Neural cell (in vitro differentiated cells): Measurements from ENCODE around the gene TGFBR2. TPM values are rescaled to one million over a fixed set of nuclear protein-coding genes. Genes with fewer than 3 reads are reported as not detected.

Source experiments
- H2AFZ ChIP-seq: fragments of 200-600, 300-800 bp; sonication (generic), shearing (Covaris generic); 2 replicates; pipeline ENCODE4 v1.6.0; 2014; ENCODE audit warnings: low read depth, mild to moderate bottlenecking, antibody characterized with exemption, low read length, moderate library complexity
- H3F3A ChIP-seq: fragments of 200-600 bp; shearing (Covaris generic); 2 replicates; pipeline ENCODE4 v1.6.1; 2016; ENCODE audit warnings: mild to moderate bottlenecking, moderate library complexity, mixed read lengths, antibody characterized with exemption, low read length; ENCODE audit not compliant: insufficient read depth, poor library complexity, severe bottlenecking
- H3K27ac ChIP-seq: fragments of 200-600, 300-800 bp; sonication (generic), shearing (Covaris generic); 2 replicates; pipeline ENCODE4 v1.5.1; 2014; ENCODE audit warnings: mild to moderate bottlenecking, low read length, moderate library complexity
- H3K27me3 ChIP-seq: fragments of 300-800, 200-600 bp; sonication (generic), shearing (Covaris generic); 2 replicates; pipeline ENCODE4 v1.6.0; 2014; ENCODE audit warnings: mild to moderate bottlenecking, low read depth, low read length, moderate library complexity; ENCODE audit not compliant: insufficient read depth
- H3K36me3 ChIP-seq: fragments of 300-800, 200-600 bp; sonication (generic), shearing (Covaris generic); 2 replicates; pipeline ENCODE4 v1.5.1; 2014; ENCODE audit warnings: mild to moderate bottlenecking, antibody characterized with exemption, low read length, moderate library complexity; ENCODE audit not compliant: insufficient read depth
- H3K4me2 ChIP-seq: fragments of 300-800, 200-600 bp; sonication (generic), shearing (Covaris generic); 2 replicates; pipeline ENCODE4 v1.6.0; 2014; ENCODE audit warnings: mild to moderate bottlenecking, low read length
- H3K4me3 ChIP-seq: fragments of 300-800, 200-600 bp; sonication (generic), shearing (Covaris generic); 2 replicates; pipeline ENCODE4 v1.5.1; 2014; ENCODE audit warnings: mild to moderate bottlenecking, low read length, moderate library complexity
- H3K79me2 ChIP-seq: fragments of 200-600 bp; shearing (Covaris generic); replicated peaks from 2 replicates; pipeline ENCODE4 v1.6.0; 2014; ENCODE audit warnings: mild to moderate bottlenecking, low read length, moderate library complexity; ENCODE audit not compliant: insufficient read depth
- H3K9ac ChIP-seq: fragments of 300-800, 200-600 bp; sonication (generic), shearing (Covaris generic); 2 replicates; pipeline ENCODE4 v1.6.1; 2016; ENCODE audit warnings: mild to moderate bottlenecking, low read length, mixed read lengths
- H3K9me2 ChIP-seq: fragments of 200-600 bp; shearing (Covaris generic); 2 replicates; pipeline ENCODE4 v1.6.1; 2016; ENCODE audit warnings: mild to moderate bottlenecking, low read length, mixed read lengths; ENCODE audit not compliant: insufficient read depth
- H3K9me3 ChIP-seq: fragments of 200-600, 300-800 bp; sonication (generic), shearing (Covaris generic); 2 replicates; pipeline ENCODE4 v1.6.1; 2016; ENCODE audit warnings: mild to moderate bottlenecking, mixed run types, low read length, moderate library complexity, mixed read lengths
- H4K20me1 ChIP-seq: fragments of 200-600 bp; shearing (Covaris generic); 2 replicates; pipeline ENCODE4 v1.6.1; 2016; ENCODE audit warnings: mild to moderate bottlenecking, mixed run types; ENCODE audit not compliant: insufficient read depth
- CTCF ChIP-seq: fragments of 450-650 bp; IDR thresholded peaks from 2 replicates; pipeline ENCODE4 v1.5.1; 2014; ENCODE audit warnings: antibody characterized with exemption, mild to moderate bottlenecking, moderate library complexity; ENCODE audit not compliant: poor library complexity, severe bottlenecking
- EP300 ChIP-seq: fragments of 450-650 bp; conservative IDR thresholded peaks from 2 replicates; pipeline ENCODE4 v1.6.1; 2014; ENCODE audit warnings: antibody characterized with exemption, mild to moderate bottlenecking, moderate library complexity; ENCODE audit not compliant: poor library complexity, severe bottlenecking
- EZH2 ChIP-seq: fragments of 200-600, 300-800 bp; shearing (Covaris generic), sonication (generic); IDR thresholded peaks from 2 replicates; pipeline ENCODE4 v1.6.1; 2014; ENCODE audit warnings: antibody characterized with exemption, low read length, borderline replicate concordance, mild to moderate bottlenecking; ENCODE audit not compliant: insufficient read depth, poor library complexity, severe bottlenecking
- MXI1 ChIP-seq: fragments of 450-650 bp; conservative IDR thresholded peaks from 2 replicates; pipeline ENCODE4 v1.6.1; 2014; ENCODE audit warnings: antibody characterized with exemption, mild to moderate bottlenecking; ENCODE audit not compliant: poor library complexity, severe bottlenecking
- POLR2AphosphoS5 ChIP-seq: IDR thresholded peaks from 2 replicates; pipeline ENCODE4 v1.6.1; 2012
- RAD21 ChIP-seq: fragments of 450-650 bp; conservative IDR thresholded peaks from 2 replicates; pipeline ENCODE4 v1.6.1; 2014; ENCODE audit warnings: antibody characterized with exemption, mild to moderate bottlenecking, moderate library complexity
- SMC3 ChIP-seq: fragments of 450-650 bp; conservative IDR thresholded peaks from 2 replicates; pipeline ENCODE4 v1.6.1; 2014; ENCODE audit warnings: antibody characterized with exemption, mild to moderate bottlenecking, moderate library complexity; ENCODE audit not compliant: poor library complexity
- TAF1 ChIP-seq: IDR thresholded peaks from 2 replicates; pipeline ENCODE4 v1.6.1; 2012; ENCODE audit warnings: low read depth
- polyA plus RNA-seq: library from polyadenylated mRNA; depleted of rRNA; stranded (reverse); fragments of >200 nt; gene quantifications from 2 replicates; pipeline ENCODE4 v1.2.3, GENCODE V29; 2014
- TF ChIP-seq, protein P1 (sequence below): IDR thresholded peaks from 2 replicates; pipeline ENCODE4 v1.6.1; 2012; ENCODE audit warnings: borderline replicate concordance

TGFBR2 gene
- polyA plus RNA-seq, 1 donor from 2014 or later, result not detected

DNA sequence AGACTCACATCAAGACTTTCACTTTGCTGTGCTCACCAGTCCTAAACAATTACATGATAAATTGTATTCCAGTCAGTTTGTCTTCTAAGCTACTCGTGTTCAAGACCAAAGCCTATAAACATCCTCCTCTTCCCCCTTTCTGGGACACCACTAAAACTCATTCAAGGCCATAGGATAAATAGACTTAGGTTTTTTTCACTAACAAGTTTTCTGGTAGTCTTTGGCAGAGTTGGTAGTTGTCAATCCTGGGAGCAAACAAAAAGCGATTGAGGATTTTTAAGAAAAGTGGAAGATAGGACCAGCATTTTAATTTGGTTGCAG, 114.9 kb downstream of the TGFBR2 start:
- TF ChIP-seq POLR2AphosphoS5 (no peak), EZH2 (no peak), TAF1 (no peak), MXI1 (no peak), EP300 (no peak), SMC3 (no peak), CTCF (no peak), RAD21 (no peak)
- TF ChIP-seq, protein P1, sequence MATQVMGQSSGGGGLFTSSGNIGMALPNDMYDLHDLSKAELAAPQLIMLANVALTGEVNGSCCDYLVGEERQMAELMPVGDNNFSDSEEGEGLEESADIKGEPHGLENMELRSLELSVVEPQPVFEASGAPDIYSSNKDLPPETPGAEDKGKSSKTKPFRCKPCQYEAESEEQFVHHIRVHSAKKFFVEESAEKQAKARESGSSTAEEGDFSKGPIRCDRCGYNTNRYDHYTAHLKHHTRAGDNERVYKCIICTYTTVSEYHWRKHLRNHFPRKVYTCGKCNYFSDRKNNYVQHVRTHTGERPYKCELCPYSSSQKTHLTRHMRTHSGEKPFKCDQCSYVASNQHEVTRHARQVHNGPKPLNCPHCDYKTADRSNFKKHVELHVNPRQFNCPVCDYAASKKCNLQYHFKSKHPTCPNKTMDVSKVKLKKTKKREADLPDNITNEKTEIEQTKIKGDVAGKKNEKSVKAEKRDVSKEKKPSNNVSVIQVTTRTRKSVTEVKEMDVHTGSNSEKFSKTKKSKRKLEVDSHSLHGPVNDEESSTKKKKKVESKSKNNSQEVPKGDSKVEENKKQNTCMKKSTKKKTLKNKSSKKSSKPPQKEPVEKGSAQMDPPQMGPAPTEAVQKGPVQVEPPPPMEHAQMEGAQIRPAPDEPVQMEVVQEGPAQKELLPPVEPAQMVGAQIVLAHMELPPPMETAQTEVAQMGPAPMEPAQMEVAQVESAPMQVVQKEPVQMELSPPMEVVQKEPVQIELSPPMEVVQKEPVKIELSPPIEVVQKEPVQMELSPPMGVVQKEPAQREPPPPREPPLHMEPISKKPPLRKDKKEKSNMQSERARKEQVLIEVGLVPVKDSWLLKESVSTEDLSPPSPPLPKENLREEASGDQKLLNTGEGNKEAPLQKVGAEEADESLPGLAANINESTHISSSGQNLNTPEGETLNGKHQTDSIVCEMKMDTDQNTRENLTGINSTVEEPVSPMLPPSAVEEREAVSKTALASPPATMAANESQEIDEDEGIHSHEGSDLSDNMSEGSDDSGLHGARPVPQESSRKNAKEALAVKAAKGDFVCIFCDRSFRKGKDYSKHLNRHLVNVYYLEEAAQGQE, result no peak

DNA sequence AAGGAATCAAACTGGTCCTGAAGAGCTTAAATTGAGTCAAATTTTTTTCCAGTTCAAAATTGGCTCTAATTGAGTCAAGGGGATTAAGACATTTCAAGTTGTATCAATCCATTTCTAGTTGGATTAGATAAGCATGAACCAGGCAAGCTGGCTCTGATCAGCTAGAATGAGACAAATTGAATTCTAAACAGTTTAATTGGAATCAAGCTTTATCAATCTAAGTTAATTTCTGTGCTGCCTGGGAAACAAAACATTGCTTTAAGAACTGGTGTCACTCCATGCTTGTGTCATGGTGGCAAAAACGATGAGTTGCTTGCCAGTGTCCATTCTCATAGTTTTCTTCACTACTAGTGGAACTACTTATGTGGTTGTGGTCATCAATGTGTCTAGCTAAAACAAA, 116.8 kb downstream of the TGFBR2 start:
- TF ChIP-seq EP300 (no peak), SMC3 (no peak)
- Histone ChIP-seq H4K20me1 (no peaks in the 10 kb centered on the region), H3K9me3 (no peaks in the 10 kb centered on the region), H3K9me2 (no peaks in the 10 kb centered on the region), H3K4me3 (no peak overlapping the region), H3K4me2 (no peak overlapping the region), H3K9ac (no peak overlapping the region), H3K27ac (no peak overlapping the region), H3K27me3 (no peaks in the 10 kb centered on the region), H3K36me3 (no peaks in the 10 kb centered on the region), H3F3A (no peaks in the 10 kb centered on the region), H3K79me2 (no peaks in the 10 kb centered on the region), H2AFZ (no peak overlapping the region)

More for the DNA sequence above, 114.9 kb downstream of the TGFBR2 start:
- Histone ChIP-seq H3K4me2 (no peak overlapping the region), H3K9ac (no peak overlapping the region), H3K79me2 (no peaks in the 10 kb centered on the region), H3K27ac (no peak overlapping the region), H2AFZ (no peak overlapping the region), H4K20me1 (no peaks in the 10 kb centered on the region), H3K36me3 (no peaks in the 10 kb centered on the region), H3K9me3 (no peaks in the 10 kb centered on the region), H3K4me3 (no peak overlapping the region), H3F3A (no peaks in the 10 kb centered on the region), H3K9me2 (no peaks in the 10 kb centered on the region), H3K27me3 (no peaks in the 10 kb centered on the region)

GRCh38 chr3:30724863-30725262, 118.5 kb downstream of the TGFBR2 start:
- Histone ChIP-seq H3K79me2 (no peaks in the 10 kb centered on the region), H3K9me3 (no peaks in the 10 kb centered on the region), H3K36me3 (no peaks in the 10 kb centered on the region), H3K27me3 (no peaks in the 10 kb centered on the region), H3K4me3 (no peak overlapping the region), H3K27ac (no peak overlapping the region), H3K9ac (no peak overlapping the region), H4K20me1 (no peaks in the 10 kb centered on the region), H3K4me2 (no peak overlapping the region), H2AFZ (no peak overlapping the region), H3K9me2 (no peaks in the 10 kb centered on the region), H3F3A (no peaks in the 10 kb centered on the region)
- TF ChIP-seq POLR2AphosphoS5, result no peak
- TF ChIP-seq, protein P1, result no peak
- TF ChIP-seq MXI1, result no peak
- no peak for TF ChIP-seq EP300
- TF ChIP-seq TAF1, result no peak
- no peak for TF ChIP-seq SMC3
- TF ChIP-seq RAD21, result no peak
- no peak for TF ChIP-seq CTCF
- TF ChIP-seq EZH2, result no peak
